Left renal cortex interstitium (tissue), 4 donors: ENCODE results near the gene RGPD8. TPM values are rescaled to one million over a fixed set of nuclear protein-coding genes. Genes with fewer than 3 reads are reported as not detected.
"Not testable (repeated sequence)": the region's sequence is repeated elsewhere in the genome, so short reads cannot be mapped to it uniquely, and the experiment has no call there.

Experiments
- DNase-seq, 4 donors: peaks; one replicate each; pipeline ENCODE4 v3.0.0-alpha.2; 2013; ENCODE audit warnings: low read depth in 4 of 4, low spot score in 2 of 4, missing footprints in 1 of 4
- polyA plus RNA-seq, 4 donors: library from polyadenylated mRNA; unstranded; fragments of 120-200 nt; gene quantifications; one replicate each; pipeline ENCODE4 v1.2.1, GENCODE V29; 2013; ENCODE audit not compliant: insufficient read length in 4 of 4

Gene RGPD8
- polyA plus RNA-seq, 4 donors = 2.0 to 5.4 (median 3.6) TPM

- DNase-seq = not testable (repeated sequence)
Measured at GRCh38 chr2:112436993-112437392, 3.5 kb upstream of the RGPD8 start.

- not testable (repeated sequence) for DNase-seq
Measured at GRCh38 chr2:112435716-112436431, 2.4 kb upstream of the RGPD8 start.

GRCh38 chr2:112434890-112435715, 1.7 kb upstream of the RGPD8 start:
- DNase-seq = not testable (repeated sequence)

- no peak for DNase-seq
Measured at GRCh38 chr2:112433932-112434730, 686 bp upstream of the RGPD8 start.

GRCh38 chr2:112432735-112433479, 538 bp downstream of the RGPD8 start:
- not testable (repeated sequence) for DNase-seq

GRCh38 chr2:112432390-112432734, 1.1 kb downstream of the RGPD8 start:
- DNase-seq = not testable (repeated sequence)

- not testable (repeated sequence) for DNase-seq
Measured at GRCh38 chr2:112431587-112432295, 1.7 kb downstream of the RGPD8 start.

GRCh38 chr2:112424553-112424952, 8.9 kb downstream of the RGPD8 start:
- not testable (repeated sequence) for DNase-seq

- not testable (repeated sequence) for DNase-seq
Measured at GRCh38 chr2:112416860-112417259, 16.6 kb downstream of the RGPD8 start.

GRCh38 chr2:112360055-112360454, 73.4 kb downstream of the RGPD8 start:
- DNase-seq = not testable (repeated sequence)

GRCh38 chr2:112354335-112354734, 79.1 kb downstream of the RGPD8 start:
- not testable (repeated sequence) for DNase-seq

GRCh38 chr2:112352809-112353603, 80.4 kb downstream of the RGPD8 start:
- not testable (repeated sequence) for DNase-seq

GRCh38 chr2:112352292-112352691, 81.2 kb downstream of the RGPD8 start:
- DNase-seq = not testable (repeated sequence)

- no peak for DNase-seq
Measured at GRCh38 chr2:112345030-112346027, 88.1 kb downstream of the RGPD8 start.

- DNase-seq = no peak
Measured at GRCh38 chr2:112343827-112344585, 89.4 kb downstream of the RGPD8 start.

- DNase-seq = peak in 1 of 4 donors; percentile 31
Measured at GRCh38 chr2:112342067-112342550, 91.3 kb downstream of the RGPD8 start.
